IMR-90 (cell line): ENCODE results near the gene S1PR4. TPM values are rescaled to one million over a fixed set of nuclear protein-coding genes. Genes with fewer than 3 reads are reported as not detected.

Experiments used
- ATAC-seq: fragments of 200-7000 bp; cut with Tn5 transposase; 2 replicates; pipeline ENCODE4 v1.9.1; 2020; ENCODE audit warnings: low read depth, mild to moderate bottlenecking, moderate library complexity
- BruUV-seq: library from RNA; stranded (reverse); fragments of 400-500 nt; replicated peaks from 2 replicates; lab custom pipeline; 2021; lab: Mats Ljungman, UMichigan
- CTCF ChIA-PET: fragments of 300-600 bp; formaldehyde crosslinking; extraction: SDS; loops from one replicate; lab custom pipeline; 2021; ENCODE audit warnings: antibody characterized with exemption; lab: Yijun Ruan, JAX
- POLR2A ChIA-PET: fragments of 300-600 bp; sonication (Branson Sonifier 250); formaldehyde crosslinking; loops from one replicate; lab custom pipeline; 2022; ENCODE audit warnings: antibody characterized with exemption; ENCODE audit not compliant: unreplicated experiment; lab: Charles Lee
- DNase-seq: peaks from one replicate; pipeline ENCODE4 v3.0.0; 2013
- H2AFZ ChIP-seq: replicated peaks from 2 replicates; pipeline ENCODE3; 2013; ENCODE audit warnings: low read length, mild to moderate bottlenecking; ENCODE audit not compliant: poor library complexity
- H2AK5ac ChIP-seq: 2 replicates; pipeline ENCODE4 v1.6.1; 2013; ENCODE audit warnings: low read depth, low read length, inconsistent platforms
- H2AK9ac ChIP-seq: replicated peaks from 2 replicates; pipeline ENCODE3; 2013; ENCODE audit warnings: mild to moderate bottlenecking, low read depth, low read length, moderate library complexity; ENCODE audit not compliant: poor library complexity
- H2BK120ac ChIP-seq: 2 replicates; pipeline ENCODE4 v1.6.1; 2013; ENCODE audit warnings: low read depth, low read length, inconsistent platforms
- H2BK15ac ChIP-seq: 3 replicates; pipeline ENCODE4 v1.6.1; 2013; ENCODE audit warnings: low read depth, low read length, inconsistent platforms
- H2BK20ac ChIP-seq: 2 replicates; pipeline ENCODE4 v1.6.1; 2013; ENCODE audit warnings: low read depth, mild to moderate bottlenecking, inconsistent platforms, low read length, moderate library complexity
- H2BK5ac ChIP-seq: 2 replicates; pipeline ENCODE4 v1.6.1; 2013; ENCODE audit warnings: mild to moderate bottlenecking, low read depth, low read length, inconsistent platforms; ENCODE audit not compliant: poor library complexity, severe bottlenecking
- H3K14ac ChIP-seq: replicated peaks from 2 replicates; pipeline ENCODE4 v1.6.1; 2013; ENCODE audit warnings: low read depth, low read length, inconsistent platforms
- H3K18ac ChIP-seq: 2 replicates; pipeline ENCODE4 v1.6.1; 2013; ENCODE audit warnings: low read depth, low read length, control low read depth
- H3K23ac ChIP-seq: 2 replicates; pipeline ENCODE4 v1.6.1; 2013; ENCODE audit warnings: low read depth, low read length, inconsistent platforms
- H3K27ac ChIP-seq: 2 replicates; pipeline ENCODE4 v1.5.1; 2013; ENCODE audit warnings: mild to moderate bottlenecking, control low read depth, low read length; ENCODE audit not compliant: insufficient read depth
- H3K27me3 ChIP-seq: 2 replicates; pipeline ENCODE4 v1.6.1; 2013; ENCODE audit warnings: low read length; ENCODE audit not compliant: control insufficient read depth, insufficient read depth
- H3K36me3 ChIP-seq: 2 replicates; pipeline ENCODE4 v1.6.1; 2013; ENCODE audit warnings: low read length, mixed read lengths; ENCODE audit not compliant: control insufficient read depth, insufficient read depth
- H3K4ac ChIP-seq: 2 replicates; pipeline ENCODE4 v1.6.1; 2013; ENCODE audit warnings: low read depth, low read length, inconsistent platforms
- H3K4me1 ChIP-seq: 2 replicates; pipeline ENCODE4 v1.6.1; 2013; ENCODE audit warnings: low read length, mixed read lengths; ENCODE audit not compliant: control insufficient read depth, insufficient read depth
- H3K4me2 ChIP-seq: 2 replicates; pipeline ENCODE4 v1.6.1; 2013; ENCODE audit warnings: low read depth, mild to moderate bottlenecking, control low read depth, low read length, moderate library complexity
- H3K4me3 ChIP-seq: 2 replicates; pipeline ENCODE4 v1.5.1; 2013; ENCODE audit warnings: low read depth, mild to moderate bottlenecking, control low read depth, low read length, moderate library complexity; ENCODE audit not compliant: insufficient read depth
- H3K56ac ChIP-seq: 2 replicates; pipeline ENCODE4 v1.6.1; 2013; ENCODE audit warnings: low read length, inconsistent platforms; ENCODE audit not compliant: insufficient read depth; ENCODE audit errors: extremely low read depth
- H3K79me1 ChIP-seq, 2 experiments: 2 replicates each; pipeline ENCODE4 v1.6.1; 2013; ENCODE audit warnings: low read length in 2 of 2, inconsistent platforms in 1 of 2, low read depth in 1 of 2
- H3K9ac ChIP-seq: 2 replicates; pipeline ENCODE4 v1.6.1; 2013; ENCODE audit warnings: low read depth, low read length, control low read depth
- H3K9me1 ChIP-seq: 2 replicates; pipeline ENCODE4 v1.6.1; 2013; ENCODE audit warnings: low read length, inconsistent platforms; ENCODE audit not compliant: insufficient read depth
- H3K9me3 ChIP-seq: 2 replicates; pipeline ENCODE4 v1.6.1; 2013; ENCODE audit warnings: low read length; ENCODE audit not compliant: control insufficient read depth, insufficient read depth
- H4K20me1 ChIP-seq: 2 replicates; pipeline ENCODE4 v1.6.1; 2013; ENCODE audit warnings: low read length, inconsistent platforms; ENCODE audit not compliant: insufficient read depth
- H4K5ac ChIP-seq: 2 replicates; pipeline ENCODE4 v1.6.1; 2013; ENCODE audit warnings: mild to moderate bottlenecking, low read depth, low read length, control low read depth
- H4K8ac ChIP-seq, 2 experiments: 2 replicates each; pipeline ENCODE4 v1.6.1; 2013; ENCODE audit warnings: low read depth in 2 of 2, low read length in 2 of 2, control low read depth in 1 of 2, inconsistent platforms in 1 of 2
- H4K91ac ChIP-seq: 2 replicates; pipeline ENCODE4 v1.6.1; 2013; ENCODE audit warnings: low read depth, low read length, inconsistent platforms; ENCODE audit not compliant: insufficient read depth
- ELK1 ChIP-seq: fragments of 150-350 bp; IDR thresholded peaks from 2 replicates; pipeline ENCODE4 v1.6.1; 2016; ENCODE audit warnings: low read depth, mild to moderate bottlenecking, low read length, moderate library complexity, borderline replicate concordance
- MXI1 ChIP-seq: IDR thresholded peaks from 2 replicates; pipeline ENCODE4 v1.6.1; 2012; ENCODE audit warnings: low read depth, mild to moderate bottlenecking, low read length, moderate library complexity, borderline replicate concordance
- RAD21 ChIP-seq: IDR thresholded peaks from 2 replicates; pipeline ENCODE4 v1.6.1; 2012; ENCODE audit warnings: low read length, improper control_type of control experiment
- RFX5 ChIP-seq: IDR thresholded peaks from 2 replicates; pipeline ENCODE4 v1.8.0; 2012; ENCODE audit warnings: low read depth, mild to moderate bottlenecking, low read length, moderate library complexity
- USF2 ChIP-seq: fragments of 150-350 bp; IDR thresholded peaks from 2 replicates; pipeline ENCODE4 v1.6.1; 2017; ENCODE audit warnings: mild to moderate bottlenecking, antibody characterized with exemption, low read length, low read depth
- WGBS, 2 experiments: methylation state at CpG; one replicate each; pipeline versions ENCODE4 v1.1.5 to v1.1.7; 2013; ENCODE audit warnings: missing lambda C conversion rate in 2 of 2; ENCODE audit not compliant: insufficient read length in 1 of 2; ENCODE audit errors: extremely low coverage in 2 of 2; 5-methylcytosine and 5-hydroxymethylcytosine counted together
- dilution Hi-C: fragments of 300-500 bp; cut with HindIII; formaldehyde crosslinking; loops from one replicate; pipeline ENCODE4 v1.14.3; 2018; ENCODE audit warnings: low sequenced_read_pairs; ENCODE audit not compliant: unreplicated experiment
- in situ Hi-C: fragments of 300-500 bp; cut with MboI; formaldehyde crosslinking; loops from 3 replicates; pipeline ENCODE4 v1.14.3; 2019; ENCODE audit warnings: low sequenced_read_pairs, inconsistent platforms, mixed read lengths
- intact Hi-C: fragments of 100-400 bp; cut with micrococcal nuclease; formaldehyde crosslinking; loops from 2 replicates; pipeline ENCODE4 v1.10.0; 2022
- polyA plus RNA-seq, 3 experiments: library from polyadenylated mRNA; depleted of rRNA; stranded (reverse); fragments of >200 nt; gene quantifications; 2 replicates each; pipeline ENCODE4 v1.2.3, GENCODE V29; 2012; ENCODE audit warnings: low replicate concordance in 1 of 3
- total RNA-seq: library from RNA; depleted of rRNA; stranded (reverse); fragments of >200 nt; gene quantifications from 2 replicates; pipeline ENCODE4 v1.2.3, GENCODE V29; 2012

Gene S1PR4
- total and polyA plus RNA-seq, 2 of the 4 experiments (the other 2 are of a cell fraction) = not detected

- no peak overlapping the region for H2BK20ac ChIP-seq
- H4K8ac ChIP-seq = no peak overlapping the region
- H4K20me1 ChIP-seq = no peaks in the 10 kb centered on the region
- no peak overlapping the region for H2BK5ac ChIP-seq
- H3K4me2 ChIP-seq = no peak overlapping the region
- ChIA-PET CTCF (no interaction called here), POLR2A (interaction anchor here (0.5 kb wide), 1 partner anchor 91 kb away, joined by 10 read pairs; no protein-coding TSS in a partner anchor)
- no peaks in the 10 kb centered on the region for H3K36me3 ChIP-seq
- no peak overlapping the region for H3K56ac ChIP-seq
- H3K18ac ChIP-seq = no peak overlapping the region
- ATAC-seq (no peak), DNase-seq (no peak)
- no peak overlapping the region for H3K4ac ChIP-seq
- in situ Hi-C loops (no loop called here), dilution Hi-C loops (no loop called here), intact Hi-C loops (no loop called here)
- WGBS, 2 experiments = 60% methylated on average over 2 of the region's 15 CpGs; no CpG with 5 or more reads in 1 of the 2 experiments
- no peak overlapping the region for H3K14ac ChIP-seq
- no peak overlapping the region for H3K4me3 ChIP-seq
- H2BK15ac ChIP-seq = no peak overlapping the region
- H3K27me3 ChIP-seq = no peaks in the 10 kb centered on the region
- no peak overlapping the region for H2AFZ ChIP-seq
- peaks cover 7% of the 10 kb centered on the region for H3K4me1 ChIP-seq
- no peak overlapping the region for H2AK5ac ChIP-seq
- no peak overlapping the region for H4K5ac ChIP-seq
- no peak overlapping the region for H3K27ac ChIP-seq
- H2AK9ac ChIP-seq = no peak overlapping the region
- no TSS peak for BruUV-seq
- no peak overlapping the region for H3K9ac ChIP-seq
- no peak overlapping the region for H4K91ac ChIP-seq
- H2BK120ac ChIP-seq = no peak overlapping the region
- H3K79me1 ChIP-seq = no peaks in the 10 kb centered on the region; a peak in 1 of 4 replicates
- H3K9me1 ChIP-seq = peaks cover 6% of the 10 kb centered on the region; the same call in 1 of the 2 replicates
- no peak overlapping the region for H3K23ac ChIP-seq
- no peak for TF ChIP-seq RAD21
- no peak for TF ChIP-seq ELK1
- TF ChIP-seq MXI1 = no peak
- no peak for TF ChIP-seq USF2
- no peak for TF ChIP-seq RFX5
- H3K9me3 ChIP-seq = peaks cover 3% of the 10 kb centered on the region; the same call in 1 of the 2 replicates
These were observed 40.3 kb upstream of the S1PR4 start for GRCh38 chr19:3138268-3138667.
